ENCODE results near the gene CCDC141.

Gene CCDC141

DNA sequence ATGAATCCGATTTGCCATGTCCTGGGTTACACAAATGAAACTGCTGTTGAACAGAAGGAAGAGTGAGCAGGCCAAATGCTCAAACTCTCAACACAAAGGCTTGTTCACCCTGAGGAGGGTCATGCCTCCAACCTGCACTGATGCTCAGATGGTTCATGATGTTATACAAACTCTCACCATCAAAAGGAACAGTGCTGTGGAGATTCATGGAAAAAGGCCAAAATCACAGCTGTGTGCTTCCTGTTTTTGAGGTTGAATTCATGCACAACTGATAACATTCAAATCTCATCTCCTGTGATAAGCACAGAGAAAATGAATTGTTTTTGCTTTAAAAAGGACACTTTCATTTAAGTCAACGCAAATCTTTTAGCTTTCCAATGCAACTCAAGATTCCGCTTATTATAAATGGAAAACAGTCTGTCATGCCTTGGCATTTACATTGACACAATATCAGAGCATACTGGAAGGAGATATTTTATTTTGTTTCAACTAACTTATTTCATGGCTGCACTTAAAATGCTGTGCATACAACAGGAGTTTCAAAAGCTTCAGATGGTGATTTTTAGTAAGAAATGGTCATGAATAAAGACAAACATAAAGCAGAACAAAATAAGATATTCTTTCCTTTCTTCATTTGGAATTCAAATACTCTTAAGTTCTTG, 220.5 kb downstream of the CCDC141 start:
- H3K79me2 ChIP-seq (ENCODE audit: control insufficient read depth, low read length): no peaks in the 10 kb centered on the region
- H3K36me3 ChIP-seq (ENCODE audit: control insufficient read depth, low read length): no peaks in the 10 kb centered on the region
- no peaks in the 10 kb centered on the region for H3K27me3 ChIP-seq (ENCODE audit: control insufficient read depth, low read length)
- no peak overlapping the region for H3K4me3 ChIP-seq (ENCODE audit: low read length)
- no peaks in the 10 kb centered on the region for H3K9me2 ChIP-seq (replicated peaks; ENCODE audit: control insufficient read depth, low read length)
- no peaks in the 10 kb centered on the region for H3F3A ChIP-seq (ENCODE audit: control insufficient read depth, insufficient read depth)
- H4K20me1 ChIP-seq (ENCODE audit: control insufficient read depth, insufficient read depth, low read depth, low read length): no peaks in the 10 kb centered on the region
- no peak overlapping the region for H3K27ac ChIP-seq (ENCODE audit: low read depth, low read length)
- TF ChIP-seq CTCF (IDR thresholded peaks at IDR 0.05; ENCODE audit: low read depth, low read length, poor library complexity, severe bottlenecking): no peak
- TF ChIP-seq EZH2phosphoT487 (IDR thresholded peaks at IDR 0.05; ENCODE audit: borderline replicate concordance, low read length): no peak
- peaks cover 7% of the 10 kb centered on the region for H3K4me1 ChIP-seq (ENCODE audit: control insufficient read depth, low read length)
- H3K9me3 ChIP-seq (ENCODE audit: control insufficient read depth, insufficient read depth, low read length): no peaks in the 10 kb centered on the region
- H3K4me2 ChIP-seq (ENCODE audit: low read length): no peak overlapping the region

GRCh38 chr2:178828486-178828881, 221.5 kb downstream of the CCDC141 start:
- no peak overlapping the region for H3K27ac ChIP-seq (ENCODE audit: low read depth, low read length)
- no peaks in the 10 kb centered on the region for H3K27me3 ChIP-seq (ENCODE audit: control insufficient read depth, low read length)
- TF ChIP-seq EZH2phosphoT487 (IDR thresholded peaks at IDR 0.05; ENCODE audit: borderline replicate concordance, low read length): no peak
- TF ChIP-seq CTCF (IDR thresholded peaks at IDR 0.05; ENCODE audit: low read depth, low read length, poor library complexity, severe bottlenecking): no peak
- H3K9me2 ChIP-seq (replicated peaks; ENCODE audit: control insufficient read depth, low read length): no peaks in the 10 kb centered on the region
- H3K79me2 ChIP-seq (ENCODE audit: control insufficient read depth, low read length): no peaks in the 10 kb centered on the region
- peaks cover 7% of the 10 kb centered on the region for H3K4me1 ChIP-seq (ENCODE audit: control insufficient read depth, low read length)
- no peaks in the 10 kb centered on the region for H3K36me3 ChIP-seq (ENCODE audit: control insufficient read depth, low read length)
- H4K20me1 ChIP-seq (ENCODE audit: control insufficient read depth, insufficient read depth, low read depth, low read length): no peaks in the 10 kb centered on the region
- H3K4me3 ChIP-seq (ENCODE audit: low read length): no peak overlapping the region
- H3K4me2 ChIP-seq (ENCODE audit: low read length): no peak overlapping the region
- H3F3A ChIP-seq (ENCODE audit: control insufficient read depth, insufficient read depth): no peaks in the 10 kb centered on the region
- no peaks in the 10 kb centered on the region for H3K9me3 ChIP-seq (ENCODE audit: control insufficient read depth, insufficient read depth, low read length)

- Histone ChIP-seq H3K27ac (ENCODE audit: low read depth, low read length) (no peak overlapping the region), H3F3A (ENCODE audit: control insufficient read depth, insufficient read depth) (no peaks in the 10 kb centered on the region), H4K20me1 (ENCODE audit: control insufficient read depth, insufficient read depth, low read depth, low read length) (no peaks in the 10 kb centered on the region), H3K4me3 (ENCODE audit: low read length) (no peak overlapping the region), H3K27me3 (ENCODE audit: control insufficient read depth, low read length) (no peaks in the 10 kb centered on the region), H3K79me2 (ENCODE audit: control insufficient read depth, low read length) (no peaks in the 10 kb centered on the region), H3K4me1 (ENCODE audit: control insufficient read depth, low read length) (peaks cover 7% of the 10 kb centered on the region), H3K36me3 (ENCODE audit: control insufficient read depth, low read length) (no peaks in the 10 kb centered on the region), H3K4me2 (ENCODE audit: low read length) (no peak overlapping the region), H3K9me3 (ENCODE audit: control insufficient read depth, insufficient read depth, low read length) (no peaks in the 10 kb centered on the region), H3K9me2 (replicated peaks; ENCODE audit: control insufficient read depth, low read length) (no peaks in the 10 kb centered on the region)
- TF ChIP-seq EZH2phosphoT487 (IDR thresholded peaks at IDR 0.05; ENCODE audit: borderline replicate concordance, low read length) (no peak), CTCF (IDR thresholded peaks at IDR 0.05; ENCODE audit: low read depth, low read length, poor library complexity, severe bottlenecking) (no peak)
Observed at GRCh38 chr2:178827739-178828485, 222.0 kb downstream of the CCDC141 start.
